GM21786 (cell line): Measurements from ENCODE around the gene SPRED3.
"Not testable (repeated sequence)": the region's sequence is repeated elsewhere in the genome, so short reads cannot be mapped to it uniquely, and the experiment has no call there.

Experiments
- ATAC-seq: cut with Tn5 transposase; IDR thresholded peaks from one replicate; pipeline ENCODE4 v1.9.1; 2021; ENCODE audit not compliant: unreplicated experiment

Gene SPRED3

GRCh38 chr19:38388349-38389100 lies at the start of gene SPRED3:
Gene SPRED3 (plus strand): TSS chr19:38388697. CDS start chr19:38390303, 1,606 bp downstream.
- no peak for ATAC-seq

GRCh38 chr19:38339011-38339410 lies 49.5 kb upstream of the SPRED3 start:
- ATAC-seq, result not testable (repeated sequence)

- ATAC-seq, result no peak
Observed at GRCh38 chr19:38340927-38341326, 47.6 kb upstream of the SPRED3 start.

GRCh38 chr19:38346837-38347236 lies 41.7 kb upstream of the SPRED3 start:
- no peak for ATAC-seq

GRCh38 chr19:38350883-38351282 lies 37.6 kb upstream of the SPRED3 start:
- no peak for ATAC-seq

GRCh38 chr19:38351865-38352395 lies 36.6 kb upstream of the SPRED3 start:
- ATAC-seq, result no peak

GRCh38 chr19:38352611-38353010 lies 35.9 kb upstream of the SPRED3 start:
- ATAC-seq, result no peak

GRCh38 chr19:38355728-38356725 lies 32.5 kb upstream of the SPRED3 start:
- ATAC-seq, result no peak

GRCh38 chr19:38358071-38358470 lies 30.4 kb upstream of the SPRED3 start:
- ATAC-seq, result no peak

GRCh38 chr19:38359242-38360021 lies 29.1 kb upstream of the SPRED3 start:
- no peak for ATAC-seq

- ATAC-seq, result no peak
Observed at GRCh38 chr19:38360351-38360750, 28.1 kb upstream of the SPRED3 start.

- ATAC-seq, result no peak
Observed at GRCh38 chr19:38360839-38361631, 27.5 kb upstream of the SPRED3 start.

GRCh38 chr19:38361633-38362075 lies 26.8 kb upstream of the SPRED3 start:
- ATAC-seq, result no peak

GRCh38 chr19:38362076-38362945 lies 26.2 kb upstream of the SPRED3 start:
- ATAC-seq, result no peak

- ATAC-seq, result not testable (repeated sequence)
Observed at GRCh38 chr19:38362946-38363688, 25.4 kb upstream of the SPRED3 start.

GRCh38 chr19:38367041-38367440 lies 21.5 kb upstream of the SPRED3 start:
- ATAC-seq, result no peak

- no peak for ATAC-seq
Observed at GRCh38 chr19:38369584-38369983, 18.9 kb upstream of the SPRED3 start.

- ATAC-seq, result no peak
Observed at GRCh38 chr19:38370299-38370698, 18.2 kb upstream of the SPRED3 start.
